Transverse colon (tissue), 4 donors: ENCODE data around the gene TLR7. TPM values are rescaled to one million over a fixed set of nuclear protein-coding genes. Genes with fewer than 3 reads are reported as not detected.

ENCODE experiments used
- DNase-seq: peaks from one replicate; pipeline ENCODE4 v3.0.0-alpha.2; 2019
- H3K27ac ChIP-seq, 4 donors: fragments of 200-600 bp; sonication (generic); 2 replicates each; pipeline ENCODE4 v1.5.1; 2016 to 2018; ENCODE audit warnings: inconsistent platforms in 4 of 4
- H3K27me3 ChIP-seq: fragments of 200-600 bp; sonication (generic); 2 replicates; pipeline ENCODE4 v1.5.1; 2017; ENCODE audit warnings: inconsistent platforms
- H3K36me3 ChIP-seq, 4 donors: fragments of 200-600 bp; sonication (generic); 2 replicates each; pipeline ENCODE4 v1.5.1; 2017 to 2019; ENCODE audit warnings: inconsistent platforms in 4 of 4
- H3K4me1 ChIP-seq, 4 donors: fragments of 200-600 bp; sonication (generic); 2 replicates each; pipeline ENCODE4 v1.5.1; 2017 to 2020; ENCODE audit warnings: inconsistent platforms in 4 of 4
- H3K4me3 ChIP-seq, 4 donors: fragments of 200-600 bp; sonication (generic); 1 replicate in 1 of 4; 2 replicates in 3 of 4; pipeline versions ENCODE4 v1.5.1 to v1.6.1; 2017 to 2019; ENCODE audit warnings: inconsistent platforms in 4 of 4
- H3K9me3 ChIP-seq, 2 donors: fragments of 200-600 bp; sonication (generic); 2 replicates each; pipeline ENCODE4 v1.5.1; 2017 to 2019; ENCODE audit warnings: inconsistent platforms in 2 of 2
- EP300 ChIP-seq: sonication (generic); formaldehyde crosslinking; IDR thresholded peaks from one replicate; pipeline ENCODE4 v1.6.1; 2017; ENCODE audit warnings: antibody characterized with exemption, low read depth
- POLR2A ChIP-seq: fragments of 450-650 bp; IDR thresholded peaks from one replicate; pipeline ENCODE4 v1.6.1; 2016; ENCODE audit warnings: antibody characterized with exemption, mild to moderate bottlenecking, moderate library complexity
- POLR2AphosphoS5 ChIP-seq, 3 donors: sonication (generic); formaldehyde crosslinking; IDR thresholded peaks; one replicate each; pipeline ENCODE4 v1.6.1; 2016; ENCODE audit warnings: antibody characterized with exemption in 3 of 3
- WGBS, 2 donors: methylation state at CpG; one replicate each; pipeline ENCODE4 v1.1.5; 2018; ENCODE audit warnings: low coverage in 1 of 2; 5-methylcytosine and 5-hydroxymethylcytosine counted together
- in situ Hi-C, 4 donors: fragments of 200-750 bp; cut with MboI; loops; one replicate each; pipeline versions ENCODE4 v1.15.0 to v1.15.1; 2017; ENCODE audit warnings: low sequenced_read_pairs in 3 of 4, low pct_ligation_motif_present in 1 of 4, low pct_unique_long_range_greater_than_20kb in 1 of 4
- intact Hi-C: fragments of 100-400 bp; cut with DNase I; formaldehyde crosslinking; loops from one replicate; pipeline ENCODE4 v1.15.1; 2023; ENCODE audit warnings: low total_unique reads
- total RNA-seq, 4 donors: library from RNA; depleted of rRNA; stranded (reverse); fragments of >200 nt; gene quantifications; one replicate each; pipeline ENCODE4 v1.1.0, GENCODE V29; 2016
- TF ChIP-seq, protein P1 (sequence below), 5 experiments: fragments of 200-600 bp in 3 of 5; fragments of 450-650 bp in 2 of 5; sonication (generic) in 3 of 5; IDR thresholded peaks; 1 replicate in 2 of 5; 2 replicates in 3 of 5; pipeline ENCODE4 v1.5.1; 2016 to 2017; ENCODE audit warnings: antibody characterized with exemption in 5 of 5, inconsistent platforms in 3 of 5, mild to moderate bottlenecking in 2 of 5, moderate library complexity in 1 of 5

Gene TLR7
- total RNA-seq, 4 donors from 2014 or later, result 0.27 to 0.95 (median 0.75) TPM; not detected in 1

- no peak overlapping the region for H3K27ac ChIP-seq
- no peaks in the 10 kb centered on the region for H3K4me1 ChIP-seq
- in situ Hi-C loops (loop anchor here in 1 of 4 donors (10.0 kb wide), 1 partner anchor 68 kb away; no protein-coding TSS in a partner anchor), intact Hi-C loops (loop anchor here (10.0 kb wide), 1 partner anchor 78 kb away; no protein-coding TSS in a partner anchor)
- no peaks in the 10 kb centered on the region for H3K36me3 ChIP-seq
- WGBS, 2 donors, result 79% methylated on average over 2 of the region's 2 CpGs; no CpG with 5 or more reads in 1 of the 2 donors
- H3K27me3 ChIP-seq, result no peaks in the 10 kb centered on the region
- TF ChIP-seq POLR2A (no peak), EP300 (no peak), POLR2AphosphoS5 (IDR thresholded peaks at IDR 0.05) (no peak)
- TF ChIP-seq, protein P1, sequence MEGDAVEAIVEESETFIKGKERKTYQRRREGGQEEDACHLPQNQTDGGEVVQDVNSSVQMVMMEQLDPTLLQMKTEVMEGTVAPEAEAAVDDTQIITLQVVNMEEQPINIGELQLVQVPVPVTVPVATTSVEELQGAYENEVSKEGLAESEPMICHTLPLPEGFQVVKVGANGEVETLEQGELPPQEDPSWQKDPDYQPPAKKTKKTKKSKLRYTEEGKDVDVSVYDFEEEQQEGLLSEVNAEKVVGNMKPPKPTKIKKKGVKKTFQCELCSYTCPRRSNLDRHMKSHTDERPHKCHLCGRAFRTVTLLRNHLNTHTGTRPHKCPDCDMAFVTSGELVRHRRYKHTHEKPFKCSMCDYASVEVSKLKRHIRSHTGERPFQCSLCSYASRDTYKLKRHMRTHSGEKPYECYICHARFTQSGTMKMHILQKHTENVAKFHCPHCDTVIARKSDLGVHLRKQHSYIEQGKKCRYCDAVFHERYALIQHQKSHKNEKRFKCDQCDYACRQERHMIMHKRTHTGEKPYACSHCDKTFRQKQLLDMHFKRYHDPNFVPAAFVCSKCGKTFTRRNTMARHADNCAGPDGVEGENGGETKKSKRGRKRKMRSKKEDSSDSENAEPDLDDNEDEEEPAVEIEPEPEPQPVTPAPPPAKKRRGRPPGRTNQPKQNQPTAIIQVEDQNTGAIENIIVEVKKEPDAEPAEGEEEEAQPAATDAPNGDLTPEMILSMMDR (IDR thresholded peaks at IDR 0.05), result no peak
- H3K4me3 ChIP-seq, result no peak overlapping the region
- no peaks in the 10 kb centered on the region for H3K9me3 ChIP-seq
- no peak for DNase-seq
Measured at GRCh38 chrX:12892716-12893115, 25.8 kb downstream of the TLR7 start.

DNA sequence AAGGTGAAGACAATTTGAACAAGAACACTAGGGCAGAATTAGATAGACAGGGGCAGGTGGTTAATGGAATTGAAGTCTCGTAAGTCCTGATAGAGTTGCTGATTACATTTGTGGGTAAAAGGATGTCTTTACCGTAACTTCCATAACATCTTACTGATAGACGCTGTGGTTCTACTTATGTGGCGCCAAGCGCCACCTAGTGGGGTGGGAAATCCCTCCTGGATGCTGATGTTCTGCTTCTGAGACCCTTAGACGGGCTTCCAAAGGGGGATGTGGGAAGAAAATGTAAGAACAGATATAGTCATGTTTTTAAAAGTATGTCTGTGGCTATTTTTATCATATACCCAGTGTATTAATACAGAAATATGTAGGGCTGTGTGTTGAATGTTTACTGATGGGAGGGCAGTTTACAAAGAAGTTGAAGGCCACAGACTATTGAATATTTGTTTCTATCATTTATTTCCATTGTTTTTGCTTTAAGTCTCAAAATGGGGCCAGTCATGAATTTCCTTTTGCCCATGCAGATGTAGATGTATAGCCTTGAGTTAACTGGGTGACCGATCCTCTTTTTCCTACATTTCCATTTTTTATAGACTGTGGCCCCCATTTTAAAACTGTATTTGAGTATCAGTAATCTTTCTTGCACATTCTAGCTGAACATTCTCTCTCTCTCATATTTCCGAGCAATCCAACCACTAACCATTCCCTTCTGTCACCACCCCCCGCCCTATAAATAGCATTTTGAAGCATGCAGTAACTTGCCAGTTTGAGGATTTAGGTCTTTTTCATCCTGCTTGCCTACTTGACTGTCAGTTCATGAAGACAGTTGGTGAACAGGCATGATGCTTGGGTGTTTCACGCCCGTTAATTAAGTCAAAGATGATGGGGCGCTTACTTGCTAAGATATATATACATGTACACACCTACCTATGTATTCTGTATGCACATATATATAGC, 27.5 kb downstream of the TLR7 start:
- WGBS, 2 donors, result 44% methylated on average over 12 of the region's 12 CpGs; no CpG with 5 or more reads in 1 of the 2 donors
- no peaks in the 10 kb centered on the region for H3K4me1 ChIP-seq
- H3K27ac ChIP-seq, result no peak overlapping the region
- H3K4me3 ChIP-seq, result no peak overlapping the region
- peak; percentile 37 for DNase-seq
- H3K9me3 ChIP-seq, result no peaks in the 10 kb centered on the region
- no peaks in the 10 kb centered on the region for H3K36me3 ChIP-seq
- H3K27me3 ChIP-seq, result no peaks in the 10 kb centered on the region
- in situ Hi-C loops, result loop anchor here in 1 of 4 donors (10.0 kb wide), 1 partner anchor 70 kb away; no protein-coding TSS in a partner anchor
- no peak for TF ChIP-seq POLR2AphosphoS5 (IDR thresholded peaks at IDR 0.05)
- TF ChIP-seq, protein P1 (IDR thresholded peaks at IDR 0.05), result peak; percentile 48 to 62 (median 55)
- TF ChIP-seq POLR2A, result no peak
- no peak for TF ChIP-seq EP300
- intact Hi-C loops, result loop anchor here (10.0 kb wide), 1 partner anchor 80 kb away; no protein-coding TSS in a partner anchor

DNA sequence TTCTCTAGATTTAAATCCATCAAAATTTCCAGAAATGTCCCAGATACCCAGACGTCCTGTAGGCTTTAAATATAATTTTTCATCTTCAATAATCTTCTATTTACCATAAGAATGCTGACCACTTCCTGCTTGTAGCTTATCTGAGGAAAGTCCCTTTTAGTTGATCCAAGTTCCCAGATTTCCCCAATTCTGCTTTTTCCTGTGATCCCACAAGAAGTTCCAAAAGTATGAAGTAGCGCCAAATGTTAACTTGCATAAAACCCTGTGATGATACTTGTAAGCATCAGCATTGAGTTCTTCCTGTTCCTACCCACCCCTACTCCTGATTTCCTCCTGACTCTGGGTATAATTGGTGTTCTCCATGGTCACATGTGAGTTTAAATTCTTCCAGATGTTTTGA, 29.0 kb downstream of the TLR7 start:
- WGBS, 2 donors, result 52 to 75% methylated on average over 2 of the region's 2 CpGs
- TF ChIP-seq EP300, result no peak
- no peak for TF ChIP-seq POLR2A
- TF ChIP-seq, protein P1 (IDR thresholded peaks at IDR 0.05), result no peak
- no peak for TF ChIP-seq POLR2AphosphoS5 (IDR thresholded peaks at IDR 0.05)
- Histone ChIP-seq H3K4me1 (no peaks in the 10 kb centered on the region), H3K9me3 (no peaks in the 10 kb centered on the region), H3K4me3 (no peak overlapping the region), H3K27me3 (no peaks in the 10 kb centered on the region), H3K27ac (no peak overlapping the region), H3K36me3 (no peaks in the 10 kb centered on the region)
- intact Hi-C loops (loop anchor here (10.0 kb wide), 1 partner anchor 81 kb away; no protein-coding TSS in a partner anchor), in situ Hi-C loops (loop anchor here in 1 of 4 donors (10.0 kb wide), 1 partner anchor 71 kb away; no protein-coding TSS in a partner anchor)
- no peak for DNase-seq

DNA sequence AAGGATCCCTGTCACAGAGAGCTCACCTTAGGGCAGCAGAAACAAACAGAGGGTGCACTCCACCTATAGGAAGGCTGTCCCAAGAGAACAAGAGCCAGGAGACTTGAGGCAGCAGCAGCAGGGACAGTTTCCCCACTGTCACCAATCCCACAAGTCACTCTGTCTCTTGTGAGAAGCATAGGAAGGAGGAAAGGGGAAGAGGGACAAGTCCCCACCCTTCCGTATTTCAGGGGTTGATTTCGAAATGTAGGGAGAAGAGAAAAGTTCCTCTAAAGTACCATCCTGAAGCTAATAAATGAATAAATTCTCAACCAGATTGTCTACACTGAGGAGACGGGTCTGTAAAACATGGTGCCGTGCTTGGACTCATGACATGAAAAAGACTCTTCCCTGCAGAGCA, 30.1 kb downstream of the TLR7 start:
- no peaks in the 10 kb centered on the region for H3K36me3 ChIP-seq
- TF ChIP-seq, protein P1 (IDR thresholded peaks at IDR 0.05), result no peak
- in situ Hi-C loops, result loop anchor here in 1 of 4 donors (10.0 kb wide), 1 partner anchor 72 kb away; no protein-coding TSS in a partner anchor
- no peak overlapping the region for H3K27ac ChIP-seq
- H3K9me3 ChIP-seq, result no peaks in the 10 kb centered on the region
- 88% methylated on average over 4 of the region's 4 CpGs; no CpG with 5 or more reads in 1 of the 2 donors for WGBS, 2 donors
- H3K4me1 ChIP-seq, result no peaks in the 10 kb centered on the region
- no peak overlapping the region for H3K4me3 ChIP-seq
- DNase-seq, result no peak
- intact Hi-C loops, result loop anchor here (10.0 kb wide), 1 partner anchor 82 kb away; no protein-coding TSS in a partner anchor
- H3K27me3 ChIP-seq, result no peaks in the 10 kb centered on the region
